GM18526 (cell line): ENCODE results near the gene IL20RB.

Source experiments
- POLR2A ChIP-seq: IDR thresholded peaks from 3 replicates; pipeline ENCODE4 v1.6.1; 2011; ENCODE audit not compliant: insufficient read length; ENCODE audit errors: extremely low read depth

Gene IL20RB

GRCh38 chr3:136957751-136958288 is at the start of gene IL20RB:
Gene IL20RB, plus strand, starts transcription at chr3:136957983. Its CDS starts 131 bp downstream, at chr3:136958114.
- TF ChIP-seq POLR2A, result no peak

- no peak for TF ChIP-seq POLR2A
These were observed 49.5 kb upstream of the IL20RB start for GRCh38 chr3:136908297-136908696.

- TF ChIP-seq POLR2A, result no peak
These were observed 48.6 kb upstream of the IL20RB start for GRCh38 chr3:136909187-136909586.

GRCh38 chr3:136910697-136911096 is 47.1 kb upstream of the IL20RB start:
- no peak for TF ChIP-seq POLR2A

- no peak for TF ChIP-seq POLR2A
These were observed 44.6 kb upstream of the IL20RB start for GRCh38 chr3:136913168-136913567.

- TF ChIP-seq POLR2A, result no peak
These were observed 43.0 kb upstream of the IL20RB start for GRCh38 chr3:136914739-136915138.

GRCh38 chr3:136916223-136916622 is 41.6 kb upstream of the IL20RB start:
- TF ChIP-seq POLR2A, result no peak

- no peak for TF ChIP-seq POLR2A
These were observed 37.8 kb upstream of the IL20RB start for GRCh38 chr3:136919799-136920580.

- no peak for TF ChIP-seq POLR2A
These were observed 36.7 kb upstream of the IL20RB start for GRCh38 chr3:136920904-136921611.

GRCh38 chr3:136925425-136926190 is 32.2 kb upstream of the IL20RB start:
- TF ChIP-seq POLR2A, result no peak

GRCh38 chr3:136928240-136928639 is 29.5 kb upstream of the IL20RB start:
- TF ChIP-seq POLR2A, result no peak

GRCh38 chr3:136929977-136930670 is 27.7 kb upstream of the IL20RB start:
- TF ChIP-seq POLR2A, result no peak

GRCh38 chr3:136931606-136932005 is 26.2 kb upstream of the IL20RB start:
- no peak for TF ChIP-seq POLR2A

- TF ChIP-seq POLR2A, result no peak
These were observed 25.3 kb upstream of the IL20RB start for GRCh38 chr3:136932523-136932922.
